Measurements from ENCODE around the gene NRDC.
"Not testable (repeated sequence)": the region's sequence is repeated elsewhere in the genome, so short reads cannot be mapped to it uniquely, and the experiment has no call there.

Gene NRDC

DNA sequence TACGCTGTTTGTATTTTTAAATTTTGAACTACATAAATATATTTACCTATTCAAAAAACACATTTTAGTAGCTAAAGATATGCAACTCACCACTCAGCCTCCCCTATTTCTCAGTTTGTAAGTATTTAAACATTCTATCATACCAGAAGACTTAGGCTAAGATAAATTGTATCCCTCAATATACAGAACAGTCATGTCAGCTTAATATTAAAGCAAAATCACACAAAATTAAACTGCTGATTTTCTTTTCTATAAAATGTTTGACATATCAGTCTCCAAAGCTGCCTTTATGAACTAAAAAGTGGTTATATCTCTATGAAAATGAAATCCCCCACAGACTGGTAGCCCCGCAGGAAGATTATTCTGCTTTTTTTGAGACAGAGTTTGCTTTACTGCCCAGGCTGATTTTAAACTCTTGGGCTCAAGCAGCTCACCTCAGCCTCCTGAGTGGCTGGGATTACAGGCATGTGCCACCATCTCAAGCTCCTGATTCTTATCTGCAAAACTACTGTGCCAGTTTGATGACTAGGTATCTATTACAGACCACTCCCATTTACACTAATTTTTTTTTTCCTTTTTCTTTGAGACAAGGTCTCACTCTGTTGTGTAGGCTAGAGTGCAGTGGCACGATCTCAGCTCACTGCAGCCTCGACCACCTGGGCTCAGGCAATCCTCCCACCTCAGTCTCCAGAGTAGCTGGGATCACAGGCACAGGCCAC lies 37.6 kb downstream of the NRDC start:
- no peak for DNase-seq (ENCODE audit: extremely low read depth, low read depth)
- TF ChIP-seq, protein P1, sequence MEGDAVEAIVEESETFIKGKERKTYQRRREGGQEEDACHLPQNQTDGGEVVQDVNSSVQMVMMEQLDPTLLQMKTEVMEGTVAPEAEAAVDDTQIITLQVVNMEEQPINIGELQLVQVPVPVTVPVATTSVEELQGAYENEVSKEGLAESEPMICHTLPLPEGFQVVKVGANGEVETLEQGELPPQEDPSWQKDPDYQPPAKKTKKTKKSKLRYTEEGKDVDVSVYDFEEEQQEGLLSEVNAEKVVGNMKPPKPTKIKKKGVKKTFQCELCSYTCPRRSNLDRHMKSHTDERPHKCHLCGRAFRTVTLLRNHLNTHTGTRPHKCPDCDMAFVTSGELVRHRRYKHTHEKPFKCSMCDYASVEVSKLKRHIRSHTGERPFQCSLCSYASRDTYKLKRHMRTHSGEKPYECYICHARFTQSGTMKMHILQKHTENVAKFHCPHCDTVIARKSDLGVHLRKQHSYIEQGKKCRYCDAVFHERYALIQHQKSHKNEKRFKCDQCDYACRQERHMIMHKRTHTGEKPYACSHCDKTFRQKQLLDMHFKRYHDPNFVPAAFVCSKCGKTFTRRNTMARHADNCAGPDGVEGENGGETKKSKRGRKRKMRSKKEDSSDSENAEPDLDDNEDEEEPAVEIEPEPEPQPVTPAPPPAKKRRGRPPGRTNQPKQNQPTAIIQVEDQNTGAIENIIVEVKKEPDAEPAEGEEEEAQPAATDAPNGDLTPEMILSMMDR (IDR thresholded peaks at IDR 0.05; ENCODE audit: low read depth, low read length), result no peak

GRCh38 chr1:51840182-51840581 lies 38.3 kb downstream of the NRDC start:
- TF ChIP-seq, protein P1 (IDR thresholded peaks at IDR 0.05; ENCODE audit: low read depth, low read length), result no peak
- DNase-seq (ENCODE audit: extremely low read depth, low read depth), result no peak

DNA sequence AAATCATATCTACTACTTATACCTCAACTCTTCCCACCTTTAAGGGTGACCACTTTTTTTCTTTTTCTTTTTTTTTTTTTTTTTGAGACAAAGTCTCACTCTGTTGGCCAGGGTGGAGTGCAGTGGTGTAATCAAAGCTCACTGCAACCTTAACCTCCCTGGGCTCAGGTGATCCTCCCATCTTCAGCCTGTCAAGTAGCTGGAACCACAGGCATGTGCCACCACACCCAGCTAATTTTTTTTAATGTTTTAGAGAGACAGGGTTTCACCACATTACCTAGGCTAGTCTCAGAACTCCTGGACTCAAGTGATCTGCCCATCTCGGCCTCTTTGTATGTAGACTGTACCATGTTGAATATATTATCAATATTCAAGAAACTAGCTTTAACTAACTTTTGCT lies 39.4 kb downstream of the NRDC start:
- TF ChIP-seq, protein P1 (IDR thresholded peaks at IDR 0.05; ENCODE audit: low read depth, low read length), result no peak
- DNase-seq (ENCODE audit: extremely low read depth, low read depth), result no peak

- no peak for DNase-seq (ENCODE audit: extremely low read depth, low read depth)
- TF ChIP-seq, protein P1 (IDR thresholded peaks at IDR 0.05; ENCODE audit: low read depth, low read length), result no peak
Measured at GRCh38 chr1:51837243-51837642, 41.3 kb downstream of the NRDC start.

- TF ChIP-seq, protein P1 (IDR thresholded peaks at IDR 0.05; ENCODE audit: low read depth, low read length), result no peak
- DNase-seq (ENCODE audit: extremely low read depth, low read depth), result no peak
Measured at GRCh38 chr1:51833700-51834099, 44.8 kb downstream of the NRDC start.

DNA sequence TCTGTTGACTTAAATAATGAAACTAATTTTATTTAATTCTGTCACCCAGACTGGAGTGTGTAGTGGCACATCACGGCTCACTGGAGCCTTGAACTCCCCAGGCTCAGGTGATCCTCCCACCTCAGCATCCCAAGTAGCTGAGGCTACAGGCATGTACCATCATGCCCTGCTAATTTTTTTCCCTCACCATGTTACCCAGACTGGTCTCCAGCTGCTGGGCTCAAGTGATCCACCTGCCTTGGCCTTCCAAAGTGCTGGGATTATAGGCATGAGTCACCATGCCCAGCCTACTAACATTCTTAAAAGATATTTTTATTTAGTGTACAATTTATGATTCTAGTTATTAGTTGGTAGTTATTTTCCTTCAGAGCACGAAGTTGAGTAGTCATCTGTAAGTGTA lies 49.5 kb downstream of the NRDC start:
- DNase-seq (ENCODE audit: extremely low read depth, low read depth), result no peak

DNA sequence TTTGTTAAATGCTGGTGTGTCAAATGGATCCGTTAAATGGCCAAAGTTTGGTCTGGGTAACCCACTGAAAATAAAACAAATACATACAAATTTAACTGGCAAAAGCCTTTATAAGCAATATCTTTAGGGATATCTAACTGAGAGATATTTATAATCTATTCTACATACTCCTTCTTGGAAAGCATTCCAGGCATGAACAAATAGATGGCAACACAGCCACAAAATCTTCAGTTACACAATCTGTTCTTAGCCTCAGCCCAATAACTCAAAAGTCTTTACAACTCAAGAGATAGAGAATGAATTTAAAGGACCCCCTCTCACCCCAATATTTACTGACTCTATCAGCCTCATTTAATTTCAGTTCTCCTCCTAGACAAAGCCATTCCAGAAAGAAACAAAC lies 58.7 kb downstream of the NRDC start:
- no peak for DNase-seq (ENCODE audit: extremely low read depth, low read depth)
- TF ChIP-seq, protein P1 (IDR thresholded peaks at IDR 0.05; ENCODE audit: low read depth, low read length), result no peak

More for the DNA sequence above, 49.5 kb downstream of the NRDC start:
- TF ChIP-seq, protein P1 (IDR thresholded peaks at IDR 0.05; ENCODE audit: low read depth, low read length), result no peak

DNA sequence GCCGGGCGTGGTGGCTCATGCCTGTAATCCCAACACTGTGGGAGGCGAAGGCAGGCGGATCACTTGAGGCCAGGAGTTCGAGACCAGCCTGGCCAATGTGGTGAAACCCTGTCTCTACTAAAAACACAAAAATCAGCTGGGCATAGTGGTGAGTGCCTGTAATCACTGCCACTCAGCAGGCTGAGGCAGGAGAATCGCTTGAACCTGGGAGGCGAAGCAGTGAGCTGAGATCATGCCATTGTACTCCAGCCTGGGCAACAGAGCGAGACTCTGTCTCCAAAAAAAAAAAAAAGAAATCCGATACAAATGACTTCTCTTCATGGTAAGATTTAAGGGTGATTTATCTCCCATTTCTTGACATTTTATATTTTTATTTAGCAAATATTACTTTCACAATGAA lies 59.5 kb downstream of the NRDC start:
- DNase-seq (ENCODE audit: extremely low read depth, low read depth), result not testable (repeated sequence)

Data from AG09319 (cell line).